Aortic smooth muscle cell (primary cell): ENCODE measurements around the gene AGBL4. TPM values are rescaled to one million over a fixed set of nuclear protein-coding genes. Genes with fewer than 3 reads are reported as not detected.

Experiments
- total RNA-seq: library from RNA; depleted of rRNA; stranded (reverse); fragments of >200 nt; gene quantifications from 2 replicates; pipeline ENCODE4 v1.2.3, GENCODE V29; 2014

The AGBL4 gene
- not detected in 2 replicates for total RNA-seq

GRCh38 chr1:50023292-50024159 lies at the start of gene AGBL4:
AGBL4 (minus strand) TSS chr1:50023954.

GRCh38 chr1:48776393-48777218 lies 1247.1 kb downstream of the AGBL4 start, which contains the start of gene BEND5:
BEND5 (minus strand) TSS chr1:48776891; CDS start chr1:48776831, 60 bp downstream.

Other genes starting within 250 kb of the AGBL4 start
- not detected in 2 replicates for gene ELAVL4, start 85.0 kb upstream of the AGBL4 start, total RNA-seq